GM08714 (cell line): ENCODE measurements around the gene APBA3.

Experiments
- H3K4me3 ChIP-seq: fragments of 200-500 bp; sonication (Bioruptor generic); 2 replicates; pipeline ENCODE4 v1.5.1; 2014; ENCODE audit warnings: mild to moderate bottlenecking, low read length, inconsistent platforms
- ZNF274 ChIP-seq: IDR thresholded peaks from 2 replicates; pipeline ENCODE4 v1.6.1; 2012; ENCODE audit warnings: mild to moderate bottlenecking, low read depth, low read length

Gene APBA3

GRCh38 chr19:3761382-3762129 lies at the start of gene APBA3:
Gene APBA3, minus strand, starts transcription at chr19:3761692. Its CDS starts 1,428 bp downstream, at chr19:3760264.
- no peak for TF ChIP-seq ZNF274
- peak within 1 kb of the TSS; percentile 96 for H3K4me3 ChIP-seq

- no peak for TF ChIP-seq ZNF274
- no peak overlapping the region; the same call in 1 of the 2 replicates for H3K4me3 ChIP-seq
These were observed 49.3 kb upstream of the APBA3 start for GRCh38 chr19:3810708-3811355.

GRCh38 chr19:3809881-3810707 lies 48.6 kb upstream of the APBA3 start:
- H3K4me3 ChIP-seq: no peak overlapping the region; the same call in 1 of the 2 replicates
- TF ChIP-seq ZNF274: no peak

GRCh38 chr19:3808420-3809143 lies 47.1 kb upstream of the APBA3 start:
- no peak overlapping the region for H3K4me3 ChIP-seq
- TF ChIP-seq ZNF274: no peak

- no peak for TF ChIP-seq ZNF274
- H3K4me3 ChIP-seq: no peak overlapping the region
These were observed 46.3 kb upstream of the APBA3 start for GRCh38 chr19:3807574-3808354.

GRCh38 chr19:3807131-3807480 lies 45.6 kb upstream of the APBA3 start:
- no peak overlapping the region for H3K4me3 ChIP-seq
- TF ChIP-seq ZNF274: no peak

- TF ChIP-seq ZNF274: no peak
- H3K4me3 ChIP-seq: no peak overlapping the region
These were observed 44.4 kb upstream of the APBA3 start for GRCh38 chr19:3805859-3806258.

- no peak for TF ChIP-seq ZNF274
- no peak overlapping the region for H3K4me3 ChIP-seq
These were observed 42.9 kb upstream of the APBA3 start for GRCh38 chr19:3804429-3804828.

GRCh38 chr19:3803986-3804385 lies 42.5 kb upstream of the APBA3 start:
- TF ChIP-seq ZNF274: no peak
- H3K4me3 ChIP-seq: no peak overlapping the region

- no peak overlapping the region for H3K4me3 ChIP-seq
- no peak for TF ChIP-seq ZNF274
These were observed 41.8 kb upstream of the APBA3 start for GRCh38 chr19:3803114-3803888.

GRCh38 chr19:3801412-3802096 lies 40.1 kb upstream of the APBA3 start:
- no peak overlapping the region for H3K4me3 ChIP-seq
- TF ChIP-seq ZNF274: no peak

GRCh38 chr19:3800996-3801395 lies 39.5 kb upstream of the APBA3 start:
- no peak overlapping the region for H3K4me3 ChIP-seq
- no peak for TF ChIP-seq ZNF274
